Activated T-cell treated with anti-CD3 and anti-CD28 coated beads for 4 hours (primary cell): ENCODE results near the gene ARHGEF7.

Experiments
- DNase-seq: peaks from one replicate; pipeline ENCODE4 v3.0.0-alpha.2; 2020

ARHGEF7 gene

DNA sequence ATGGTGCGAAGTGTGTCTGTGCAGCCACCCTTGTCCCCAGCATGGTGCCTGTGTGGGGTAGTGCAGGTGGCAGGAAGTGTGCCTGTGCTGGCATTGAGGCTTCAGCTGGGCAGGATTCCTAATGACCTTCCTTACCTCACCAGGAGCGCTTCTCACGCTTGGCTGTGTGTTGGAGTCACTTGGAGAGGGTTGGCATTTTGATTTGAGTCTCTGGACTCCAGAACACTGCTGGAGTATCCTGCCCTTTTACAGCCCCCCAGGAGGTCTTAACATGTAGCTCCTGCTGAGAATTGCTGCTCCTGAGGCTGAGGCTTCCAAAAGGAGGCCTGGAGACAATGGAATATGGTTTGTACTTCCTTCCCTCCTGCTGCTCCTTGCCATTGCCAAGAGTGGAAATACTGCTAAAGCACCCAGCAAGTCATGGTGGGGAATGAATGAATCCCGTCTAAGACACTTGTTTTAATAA lies 87.1 kb downstream of the ARHGEF7 start:
- no peak for DNase-seq

GRCh38 chr13:111202745-111203144 lies 87.6 kb downstream of the ARHGEF7 start:
- DNase-seq = no peak

DNA sequence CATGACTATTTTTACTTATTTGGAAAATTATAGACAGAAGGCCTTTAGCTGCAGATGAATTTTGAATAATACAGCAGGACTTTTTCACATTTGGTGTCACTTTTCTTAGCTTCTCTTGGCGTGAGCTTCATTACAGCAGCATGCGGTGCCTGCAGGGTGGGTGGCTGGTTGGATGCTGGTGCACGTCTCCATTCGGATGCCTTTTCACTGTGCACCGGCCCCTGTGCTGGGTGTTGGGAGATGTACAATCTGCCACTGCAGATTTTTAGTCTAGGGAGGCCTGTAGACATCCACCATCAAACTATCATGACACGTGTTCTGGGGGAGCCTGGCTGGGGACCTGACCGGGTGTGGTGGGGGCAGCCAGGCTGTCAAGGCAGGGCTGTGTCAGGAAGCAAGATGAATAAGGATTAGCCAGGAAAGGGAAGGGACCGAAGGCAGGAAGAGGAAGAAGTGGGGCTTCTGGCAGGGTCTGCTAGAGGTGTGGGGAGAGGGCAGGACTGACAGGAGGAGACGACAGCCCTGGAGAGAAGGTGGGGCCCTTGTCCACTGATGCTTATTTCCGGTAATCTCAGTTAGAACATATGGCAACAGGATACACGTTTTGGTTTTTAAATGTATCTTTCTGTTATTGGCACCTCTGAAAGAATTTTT lies 88.8 kb downstream of the ARHGEF7 start:
- DNase-seq = no peak

- DNase-seq = no peak
Measured at GRCh38 chr13:111204438-111205177, 89.5 kb downstream of the ARHGEF7 start.

GRCh38 chr13:111206148-111206547 lies 91.0 kb downstream of the ARHGEF7 start:
- DNase-seq = no peak

DNA sequence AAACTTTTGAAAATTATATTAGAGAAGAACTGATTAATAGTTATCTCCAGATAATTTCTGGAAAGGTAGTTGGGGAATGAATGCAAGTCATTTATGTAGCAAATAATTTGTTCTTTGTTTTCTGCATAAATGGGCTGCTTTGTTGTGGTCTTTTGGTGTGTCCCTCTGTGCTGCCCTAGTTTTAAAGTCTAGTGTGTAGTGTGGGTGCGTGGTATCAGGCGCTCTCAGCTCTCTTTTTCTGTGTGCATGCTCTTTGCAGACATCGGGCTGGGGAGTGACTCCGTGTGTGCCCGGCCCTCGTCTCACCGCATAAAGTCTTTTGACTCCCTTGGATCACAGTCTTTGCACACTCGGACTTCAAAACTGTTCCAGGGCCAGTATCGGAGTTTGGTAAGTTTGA lies 94.5 kb downstream of the ARHGEF7 start:
- DNase-seq = no peak

DNA sequence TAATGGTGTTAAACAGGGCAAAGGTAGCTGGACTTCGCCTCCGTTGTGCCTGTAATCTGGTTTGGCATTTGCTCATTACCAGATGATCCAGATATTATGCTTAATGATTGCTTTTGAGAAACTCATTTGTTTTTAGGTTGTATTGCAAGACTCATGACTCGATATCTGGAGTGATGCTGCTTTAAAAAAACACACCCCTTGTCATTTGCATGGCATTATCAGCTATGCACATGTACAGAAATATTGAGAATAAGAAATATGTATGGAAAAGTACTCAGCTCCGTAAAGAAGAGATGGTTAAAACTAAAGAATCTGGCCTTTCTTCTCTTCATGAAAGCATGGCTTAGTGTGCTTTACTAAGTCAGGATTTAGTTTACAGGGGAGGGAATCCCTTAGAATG lies 95.0 kb downstream of the ARHGEF7 start:
- no peak for DNase-seq

DNA sequence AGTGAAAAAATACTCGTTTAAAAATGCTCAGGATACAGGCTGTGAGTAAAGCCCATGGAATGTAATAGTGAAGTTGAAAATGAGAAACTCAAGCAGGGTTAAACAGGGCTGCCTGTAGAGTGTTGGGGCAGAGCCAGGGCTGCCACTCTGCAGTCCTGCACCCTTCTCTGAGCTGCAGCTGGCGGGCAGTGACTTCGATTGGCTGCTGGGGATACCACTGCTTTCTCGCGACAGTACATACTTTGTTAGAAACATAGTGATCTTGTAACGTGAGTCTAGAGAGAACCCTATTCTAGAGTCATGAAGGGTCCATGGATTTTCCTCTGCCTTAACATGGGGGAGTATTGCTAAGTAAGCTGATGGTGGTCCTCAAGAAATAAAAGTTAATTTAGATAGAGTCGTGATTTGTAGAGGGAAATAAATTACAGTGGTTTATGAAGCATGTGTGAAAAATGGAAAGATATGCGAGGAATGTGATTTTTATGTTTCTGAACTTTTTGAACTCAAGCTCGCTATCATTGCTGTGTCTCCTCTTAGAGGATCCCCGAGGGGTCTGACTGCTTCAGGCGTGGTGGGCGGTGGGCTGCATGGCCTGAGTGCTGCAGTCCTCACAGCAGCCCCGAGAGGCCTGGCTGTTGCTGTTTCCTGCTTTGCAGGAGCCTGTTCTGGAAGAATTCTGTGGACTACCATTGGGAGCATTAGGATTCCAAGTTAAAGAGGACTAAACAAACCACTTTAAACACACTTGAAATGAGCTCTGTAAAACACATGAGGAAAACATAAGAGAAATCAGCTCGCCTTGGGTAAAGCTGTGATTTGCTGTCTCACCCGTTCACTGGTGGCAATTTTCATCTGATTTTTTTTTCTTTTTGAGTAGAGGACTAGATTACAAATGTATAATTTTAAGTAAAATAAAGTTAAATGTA lies 95.7 kb downstream of the ARHGEF7 start:
- no peak for DNase-seq

DNA sequence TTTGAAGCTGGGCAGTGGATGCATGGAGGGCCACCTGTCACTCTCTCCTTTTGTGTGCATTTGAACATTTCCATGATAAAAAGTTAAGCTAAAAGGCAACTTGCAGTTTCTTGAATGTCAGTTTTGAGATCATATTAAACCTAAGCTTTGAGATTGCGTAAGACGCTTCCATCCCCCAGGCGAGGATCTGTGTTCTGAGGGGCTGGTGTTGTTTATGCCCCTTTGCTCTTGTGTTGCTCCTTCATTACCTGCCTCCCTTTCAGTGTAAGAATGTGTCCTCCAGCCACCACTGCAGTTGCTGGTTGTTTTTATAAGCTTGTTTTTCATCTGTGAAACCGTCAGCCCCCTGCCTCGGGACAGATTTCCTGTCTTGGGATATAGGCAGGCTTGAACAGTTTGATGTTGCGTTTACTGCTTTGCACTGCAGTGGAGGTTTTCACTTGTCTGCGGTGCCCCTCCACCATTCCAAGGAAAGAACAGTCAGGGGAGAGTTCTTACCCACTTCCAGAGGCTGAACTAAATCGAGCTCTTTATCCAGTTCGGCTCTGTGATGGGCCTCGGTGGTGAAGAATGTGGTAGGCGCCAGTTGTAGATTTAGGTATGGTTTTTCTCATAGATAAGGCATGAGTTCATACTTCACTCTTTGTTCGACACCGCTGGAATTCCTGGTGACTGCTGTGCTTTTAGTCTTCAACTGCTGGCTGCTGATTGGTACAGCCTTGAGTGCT lies 96.8 kb downstream of the ARHGEF7 start:
- DNase-seq = no peak

- DNase-seq = no peak
Measured at GRCh38 chr13:111212517-111212873, 97.4 kb downstream of the ARHGEF7 start.

GRCh38 chr13:111213964-111214726 lies 99.0 kb downstream of the ARHGEF7 start:
- no peak for DNase-seq

DNA sequence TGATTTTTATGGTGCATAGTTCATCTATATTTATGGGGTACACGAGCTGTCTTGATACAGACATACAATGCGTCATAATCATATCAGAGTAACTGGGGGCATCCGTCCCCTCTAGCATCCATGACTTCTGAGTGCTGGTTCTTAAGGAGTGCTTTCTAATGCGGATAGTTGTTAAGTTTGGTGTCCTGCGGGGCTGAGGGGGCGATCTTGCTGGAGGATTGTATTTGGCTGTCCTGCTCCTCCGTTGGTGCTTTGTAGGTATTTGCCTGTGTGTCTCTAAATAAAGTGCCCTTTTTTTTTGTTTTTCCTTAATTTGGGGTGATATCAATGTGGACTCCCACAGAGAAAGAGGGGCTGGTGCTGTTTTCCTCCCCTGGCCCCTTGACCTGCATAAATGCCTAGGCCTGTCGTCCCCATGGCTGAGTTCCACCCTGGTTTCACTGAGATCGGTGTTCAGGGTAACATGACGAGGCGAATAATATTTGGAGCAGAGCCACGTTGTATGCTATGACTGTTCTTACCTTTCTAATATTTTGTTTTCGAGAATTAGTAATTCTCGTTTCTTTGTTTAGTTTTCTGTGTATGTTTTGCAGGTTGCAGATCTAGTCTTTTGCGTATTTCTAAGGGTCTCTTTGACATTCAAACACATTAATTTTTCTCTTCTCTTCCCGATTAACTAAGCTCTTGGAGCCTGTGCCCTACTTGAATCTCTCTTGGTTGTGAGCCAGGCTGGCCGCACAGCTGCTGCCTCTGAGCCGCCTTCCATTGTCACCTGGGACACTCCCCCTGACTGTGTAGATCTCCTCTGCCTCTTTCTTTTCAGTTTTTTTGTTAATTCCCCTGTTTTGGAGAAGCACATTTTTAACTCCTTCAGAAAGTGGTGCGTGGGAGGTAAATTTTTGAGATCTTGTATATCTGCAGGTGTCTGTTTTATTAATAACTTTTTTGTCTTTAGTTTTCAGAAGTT lies 100.3 kb downstream of the ARHGEF7 start:
- no peak for DNase-seq

GRCh38 chr13:111216166-111216960 lies 101.3 kb downstream of the ARHGEF7 start:
- peak; percentile 25 for DNase-seq

DNA sequence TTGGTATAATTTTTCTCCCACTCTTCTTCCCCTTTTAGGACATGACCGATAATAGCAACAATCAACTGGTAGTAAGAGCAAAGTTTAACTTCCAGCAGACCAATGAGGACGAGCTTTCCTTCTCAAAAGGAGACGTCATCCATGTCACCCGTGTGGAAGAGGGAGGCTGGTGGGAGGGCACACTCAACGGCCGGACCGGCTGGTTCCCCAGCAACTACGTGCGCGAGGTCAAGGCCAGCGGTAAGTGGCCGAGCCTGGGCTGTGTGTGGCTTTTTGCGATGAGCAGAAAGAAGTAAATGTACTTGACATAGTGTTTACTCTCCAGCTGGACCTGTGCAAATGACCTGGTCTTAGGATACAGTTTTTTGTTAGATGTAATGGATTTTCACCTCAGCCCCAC lies 102.5 kb downstream of the ARHGEF7 start:
- no peak for DNase-seq

- DNase-seq = no peak
Measured at GRCh38 chr13:111219280-111219679, 104.2 kb downstream of the ARHGEF7 start.

DNA sequence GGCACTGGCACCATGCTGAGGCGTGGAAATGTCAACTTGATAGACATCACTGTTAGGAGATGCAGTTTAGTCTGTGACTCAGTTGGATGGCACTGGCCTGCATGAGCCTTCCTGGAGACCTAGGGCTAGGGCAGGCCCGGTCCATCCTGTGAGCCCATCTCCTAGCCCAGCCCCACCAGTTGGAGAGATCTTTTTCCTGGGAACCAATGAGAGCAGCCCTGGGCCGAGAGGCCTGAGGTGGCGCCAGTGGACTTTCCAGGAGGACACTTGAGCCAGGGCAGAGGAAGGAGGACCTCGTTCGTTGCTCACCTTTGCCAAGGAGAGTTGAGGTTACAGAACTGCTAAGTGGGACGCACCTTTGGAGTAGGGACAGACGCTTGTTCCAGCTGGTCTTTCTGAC lies 104.8 kb downstream of the ARHGEF7 start:
- no peak for DNase-seq

- DNase-seq = no peak
Measured at GRCh38 chr13:111225166-111225565, 110.1 kb downstream of the ARHGEF7 start.

- DNase-seq = no peak
Measured at GRCh38 chr13:111225810-111226546, 110.9 kb downstream of the ARHGEF7 start.

- DNase-seq = no peak
Measured at GRCh38 chr13:111227405-111227804, 112.3 kb downstream of the ARHGEF7 start.
